Measurements from ENCODE around the gene FGFR1OP2.
A peak's percentile ranks its signal among the peaks of the same experiment; 100 is the strongest.

The FGFR1OP2 gene

DNA sequence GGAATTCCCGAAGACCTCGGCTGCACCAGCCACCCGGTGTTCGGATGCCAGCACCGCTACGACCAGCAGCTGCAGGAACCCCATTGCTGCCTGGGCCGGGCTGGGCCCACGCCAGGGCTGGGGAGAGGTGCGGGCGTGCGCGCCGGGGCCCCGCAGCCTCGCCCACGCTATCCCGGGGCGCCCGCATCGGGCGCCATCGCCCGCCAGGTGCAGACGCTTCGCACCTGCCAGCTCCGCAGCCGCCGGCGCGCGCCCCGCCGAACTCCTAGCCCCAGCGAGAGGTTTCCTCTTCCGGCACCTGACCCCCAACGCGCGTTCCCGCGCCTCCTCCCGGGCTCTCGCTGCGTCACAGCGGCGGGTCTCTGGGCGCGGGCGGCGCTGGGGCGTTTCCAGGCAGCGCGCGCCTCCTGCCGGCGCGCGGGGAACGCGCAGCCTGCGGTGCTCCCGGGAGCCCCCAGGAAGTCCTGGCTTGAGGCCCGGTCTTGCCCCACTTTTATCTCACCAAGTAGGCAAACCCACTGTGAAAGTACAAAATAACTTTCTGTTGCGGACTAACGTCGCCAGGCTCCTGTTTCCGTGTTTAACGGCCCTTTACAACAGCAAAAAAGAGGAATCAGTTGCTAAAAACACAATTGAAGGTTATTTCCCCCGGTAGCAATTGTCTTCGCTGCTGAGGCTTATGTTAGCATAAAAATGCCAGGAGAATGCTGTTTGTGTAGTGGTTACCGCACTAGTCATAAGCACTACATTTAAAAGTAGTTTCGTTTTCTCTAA, 76.0 kb downstream of the FGFR1OP2 start, which contains the start of gene TM7SF3:
TSS of gene TM7SF3 (minus strand) at position 300 of the 774 bp plus-strand sequence. CDS start at position 84, 216 bp downstream.
- Histone ChIP-seq H3K9me3 (ENCODE audit: control insufficient read depth, insufficient read depth, low read depth, low read length) (no peaks in the 10 kb centered on the region), H3K4me1 (ENCODE audit: control insufficient read depth, insufficient read depth, low read length) (peaks cover 6% of the 10 kb centered on the region; the same call in 1 of the 2 replicates), H3K4me3 (ENCODE audit: low read depth, low read length) (peak within 1 kb of the TSS; percentile 76), H3K27ac (ENCODE audit: extremely low read depth, low read depth, low read length) (peak within 1 kb of the TSS; percentile 47), H3K36me3 (ENCODE audit: control insufficient read depth in 2 of 2, insufficient read depth in 1 of 2, low read length in 2 of 2) (no peaks in the 10 kb centered on the region)
- ChIA-PET CTCF (interaction anchor here (0.6 to 5.8 kb wide), 21 partner anchors 9 to 301 kb away, joined by 3 to 65 read pairs (median 4); partner anchors contain the start of gene MED21), POLR2A (interaction anchor here (0.7 to 1.2 kb wide), 4 partner anchors 8 to 230 kb away, joined by 3 to 7 read pairs (median 4); partner anchors contain the start of genes MED21 and STK38L)
- TF ChIP-seq, protein P1, sequence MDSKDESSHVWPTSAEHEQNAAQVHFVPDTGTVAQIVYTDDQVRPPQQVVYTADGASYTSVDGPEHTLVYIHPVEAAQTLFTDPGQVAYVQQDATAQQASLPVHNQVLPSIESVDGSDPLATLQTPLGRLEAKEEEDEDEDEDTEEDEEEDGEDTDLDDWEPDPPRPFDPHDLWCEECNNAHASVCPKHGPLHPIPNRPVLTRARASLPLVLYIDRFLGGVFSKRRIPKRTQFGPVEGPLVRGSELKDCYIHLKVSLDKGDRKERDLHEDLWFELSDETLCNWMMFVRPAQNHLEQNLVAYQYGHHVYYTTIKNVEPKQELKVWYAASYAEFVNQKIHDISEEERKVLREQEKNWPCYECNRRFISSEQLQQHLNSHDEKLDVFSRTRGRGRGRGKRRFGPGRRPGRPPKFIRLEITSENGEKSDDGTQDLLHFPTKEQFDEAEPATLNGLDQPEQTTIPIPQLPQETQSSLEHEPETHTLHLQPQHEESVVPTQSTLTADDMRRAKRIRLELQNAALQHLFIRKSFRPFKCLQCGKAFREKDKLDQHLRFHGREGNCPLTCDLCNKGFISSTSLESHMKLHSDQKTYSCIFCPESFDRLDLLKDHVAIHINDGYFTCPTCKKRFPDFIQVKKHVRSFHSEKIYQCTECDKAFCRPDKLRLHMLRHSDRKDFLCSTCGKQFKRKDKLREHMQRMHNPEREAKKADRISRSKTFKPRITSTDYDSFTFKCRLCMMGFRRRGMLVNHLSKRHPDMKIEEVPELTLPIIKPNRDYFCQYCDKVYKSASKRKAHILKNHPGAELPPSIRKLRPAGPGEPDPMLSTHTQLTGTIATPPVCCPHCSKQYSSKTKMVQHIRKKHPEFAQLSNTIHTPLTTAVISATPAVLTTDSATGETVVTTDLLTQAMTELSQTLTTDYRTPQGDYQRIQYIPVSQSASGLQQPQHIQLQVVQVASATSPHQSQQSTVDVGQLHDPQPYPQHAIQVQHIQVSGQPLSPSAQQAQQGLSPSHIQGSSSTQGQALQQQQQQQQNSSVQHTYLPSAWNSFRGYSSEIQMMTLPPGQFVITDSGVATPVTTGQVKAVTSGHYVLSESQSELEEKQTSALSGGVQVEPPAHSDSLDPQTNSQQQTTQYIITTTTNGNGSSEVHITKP (tag by site-specific recombination; IDR thresholded peaks at IDR 0.05) = peak; percentile 20
- no peak for TF ChIP-seq MZF1 (tag by site-specific recombination; IDR thresholded peaks at IDR 0.05; ENCODE audit: borderline replicate concordance)
- peak; percentile 88 for TF ChIP-seq IKZF3 (tag by site-specific recombination; IDR thresholded peaks at IDR 0.05)
- no peak for TF ChIP-seq ZXDB (tag by site-specific recombination; IDR thresholded peaks at IDR 0.05)
- peak; percentile 71 for TF ChIP-seq CTCF (tag by site-specific recombination; IDR thresholded peaks at IDR 0.05)
- TF ChIP-seq, protein P2, sequence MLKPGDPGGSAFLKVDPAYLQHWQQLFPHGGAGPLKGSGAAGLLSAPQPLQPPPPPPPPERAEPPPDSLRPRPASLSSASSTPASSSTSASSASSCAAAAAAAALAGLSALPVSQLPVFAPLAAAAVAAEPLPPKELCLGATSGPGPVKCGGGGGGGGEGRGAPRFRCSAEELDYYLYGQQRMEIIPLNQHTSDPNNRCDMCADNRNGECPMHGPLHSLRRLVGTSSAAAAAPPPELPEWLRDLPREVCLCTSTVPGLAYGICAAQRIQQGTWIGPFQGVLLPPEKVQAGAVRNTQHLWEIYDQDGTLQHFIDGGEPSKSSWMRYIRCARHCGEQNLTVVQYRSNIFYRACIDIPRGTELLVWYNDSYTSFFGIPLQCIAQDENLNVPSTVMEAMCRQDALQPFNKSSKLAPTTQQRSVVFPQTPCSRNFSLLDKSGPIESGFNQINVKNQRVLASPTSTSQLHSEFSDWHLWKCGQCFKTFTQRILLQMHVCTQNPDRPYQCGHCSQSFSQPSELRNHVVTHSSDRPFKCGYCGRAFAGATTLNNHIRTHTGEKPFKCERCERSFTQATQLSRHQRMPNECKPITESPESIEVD (tag by site-specific recombination; IDR thresholded peaks at IDR 0.05) = peak; percentile 74; the same call in 1 of the 2 replicates
- no peak for TF ChIP-seq ZNF2 (tag by site-specific recombination; IDR thresholded peaks at IDR 0.05)
- TF ChIP-seq ZFHX2 (tag by site-specific recombination; conservative IDR thresholded peaks at IDR 0.05) = peak; percentile 60
- TF ChIP-seq ZNF76 (tag by site-specific recombination; IDR thresholded peaks at IDR 0.05; ENCODE audit: borderline replicate concordance, low read depth) = peak; percentile 34; the same call in 1 of the 2 replicates
- TF ChIP-seq ZNF302 (tag by site-specific recombination; IDR thresholded peaks at IDR 0.05; ENCODE audit: low read depth) = no peak
- TF ChIP-seq ZIC2 (tag by site-specific recombination; IDR thresholded peaks at IDR 0.05) = peak; percentile 75
- TF ChIP-seq SCRT2 (tag by site-specific recombination; IDR thresholded peaks at IDR 0.05) = no peak
- 0 out of 2 replicates have a peak, but pooled peaks have one; percentile 28 for TF ChIP-seq GLIS2 (tag by site-specific recombination; IDR thresholded peaks at IDR 0.05)
- no peak for TF ChIP-seq ZNF37A (tag by site-specific recombination; IDR thresholded peaks at IDR 0.05)
- 0 out of 2 replicates have a peak, but pooled peaks have one; percentile 9 for TF ChIP-seq YY1 (tag by site-specific recombination; IDR thresholded peaks at IDR 0.05)
- TF ChIP-seq BCL6B (tag by site-specific recombination; IDR thresholded peaks at IDR 0.05) = no peak
- no peak for TF ChIP-seq ZNF830 (tag by site-specific recombination; IDR thresholded peaks at IDR 0.05; ENCODE audit: low read depth)
- TF ChIP-seq ZNF366 (tag by site-specific recombination; conservative IDR thresholded peaks at IDR 0.05) = 0 out of 2 replicates have a peak, but pooled peaks have one; percentile 11
- peak; percentile 24; the same call in 1 of the 2 replicates for TF ChIP-seq SP2 (tag by site-specific recombination; IDR thresholded peaks at IDR 0.05)
- TF ChIP-seq SP7 (tag by site-specific recombination; IDR thresholded peaks at IDR 0.05) = 0 out of 2 replicates have a peak, but pooled peaks have one; percentile 37
- TF ChIP-seq ZNF114 (tag by site-specific recombination; IDR thresholded peaks at IDR 0.05) = no peak
- peak; percentile 60 for TF ChIP-seq ZEB2 (tag by site-specific recombination; IDR thresholded peaks at IDR 0.05)
- TF ChIP-seq, protein P3, sequence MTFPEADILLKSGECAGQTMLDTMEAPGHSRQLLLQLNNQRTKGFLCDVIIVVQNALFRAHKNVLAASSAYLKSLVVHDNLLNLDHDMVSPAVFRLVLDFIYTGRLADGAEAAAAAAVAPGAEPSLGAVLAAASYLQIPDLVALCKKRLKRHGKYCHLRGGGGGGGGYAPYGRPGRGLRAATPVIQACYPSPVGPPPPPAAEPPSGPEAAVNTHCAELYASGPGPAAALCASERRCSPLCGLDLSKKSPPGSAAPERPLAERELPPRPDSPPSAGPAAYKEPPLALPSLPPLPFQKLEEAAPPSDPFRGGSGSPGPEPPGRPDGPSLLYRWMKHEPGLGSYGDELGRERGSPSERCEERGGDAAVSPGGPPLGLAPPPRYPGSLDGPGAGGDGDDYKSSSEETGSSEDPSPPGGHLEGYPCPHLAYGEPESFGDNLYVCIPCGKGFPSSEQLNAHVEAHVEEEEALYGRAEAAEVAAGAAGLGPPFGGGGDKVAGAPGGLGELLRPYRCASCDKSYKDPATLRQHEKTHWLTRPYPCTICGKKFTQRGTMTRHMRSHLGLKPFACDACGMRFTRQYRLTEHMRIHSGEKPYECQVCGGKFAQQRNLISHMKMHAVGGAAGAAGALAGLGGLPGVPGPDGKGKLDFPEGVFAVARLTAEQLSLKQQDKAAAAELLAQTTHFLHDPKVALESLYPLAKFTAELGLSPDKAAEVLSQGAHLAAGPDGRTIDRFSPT (tag by site-specific recombination; IDR thresholded peaks at IDR 0.05) = no peak
- TF ChIP-seq, protein P4, sequence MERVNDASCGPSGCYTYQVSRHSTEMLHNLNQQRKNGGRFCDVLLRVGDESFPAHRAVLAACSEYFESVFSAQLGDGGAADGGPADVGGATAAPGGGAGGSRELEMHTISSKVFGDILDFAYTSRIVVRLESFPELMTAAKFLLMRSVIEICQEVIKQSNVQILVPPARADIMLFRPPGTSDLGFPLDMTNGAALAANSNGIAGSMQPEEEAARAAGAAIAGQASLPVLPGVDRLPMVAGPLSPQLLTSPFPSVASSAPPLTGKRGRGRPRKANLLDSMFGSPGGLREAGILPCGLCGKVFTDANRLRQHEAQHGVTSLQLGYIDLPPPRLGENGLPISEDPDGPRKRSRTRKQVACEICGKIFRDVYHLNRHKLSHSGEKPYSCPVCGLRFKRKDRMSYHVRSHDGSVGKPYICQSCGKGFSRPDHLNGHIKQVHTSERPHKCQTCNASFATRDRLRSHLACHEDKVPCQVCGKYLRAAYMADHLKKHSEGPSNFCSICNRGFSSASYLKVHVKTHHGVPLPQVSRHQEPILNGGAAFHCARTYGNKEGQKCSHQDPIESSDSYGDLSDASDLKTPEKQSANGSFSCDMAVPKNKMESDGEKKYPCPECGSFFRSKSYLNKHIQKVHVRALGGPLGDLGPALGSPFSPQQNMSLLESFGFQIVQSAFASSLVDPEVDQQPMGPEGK (tag by site-specific recombination; IDR thresholded peaks at IDR 0.05) = peak; percentile 61; the same call in 1 of the 2 replicates
